HG02610 (cell line): ENCODE results near the gene FNDC3A.
"Not testable (repeated sequence)": the region's sequence is repeated elsewhere in the genome, so short reads cannot be mapped to it uniquely, and the experiment has no call there.

Experiments used
- ATAC-seq: cut with Tn5 transposase; IDR thresholded peaks from one replicate; pipeline ENCODE4 v1.9.1; 2021; ENCODE audit warnings: mild to moderate bottlenecking, moderate library complexity; ENCODE audit not compliant: unreplicated experiment

The FNDC3A gene

GRCh38 chr13:49040872-49041271, 65.2 kb downstream of the FNDC3A start:
- no peak for ATAC-seq

GRCh38 chr13:49042476-49042875, 66.8 kb downstream of the FNDC3A start:
- no peak for ATAC-seq

GRCh38 chr13:49044008-49044407, 68.3 kb downstream of the FNDC3A start:
- no peak for ATAC-seq

GRCh38 chr13:49044836-49045235, 69.1 kb downstream of the FNDC3A start:
- ATAC-seq: no peak

GRCh38 chr13:49046002-49046401, 70.3 kb downstream of the FNDC3A start:
- no peak for ATAC-seq

GRCh38 chr13:49046519-49046918, 70.8 kb downstream of the FNDC3A start:
- ATAC-seq: no peak

- no peak for ATAC-seq
Observed at GRCh38 chr13:49052813-49053212, 77.1 kb downstream of the FNDC3A start.

GRCh38 chr13:49053215-49053614, 77.5 kb downstream of the FNDC3A start:
- ATAC-seq: no peak

GRCh38 chr13:49053906-49054305, 78.2 kb downstream of the FNDC3A start:
- no peak for ATAC-seq

- no peak for ATAC-seq
Observed at GRCh38 chr13:49055021-49055420, 79.3 kb downstream of the FNDC3A start.

- ATAC-seq: no peak
Observed at GRCh38 chr13:49057176-49057575, 81.5 kb downstream of the FNDC3A start.

- no peak for ATAC-seq
Observed at GRCh38 chr13:49058761-49059160, 83.0 kb downstream of the FNDC3A start.

GRCh38 chr13:49060678-49061387, 85.1 kb downstream of the FNDC3A start:
- no peak for ATAC-seq

- not testable (repeated sequence) for ATAC-seq
Observed at GRCh38 chr13:49061388-49061752, 85.7 kb downstream of the FNDC3A start.

- ATAC-seq: no peak
Observed at GRCh38 chr13:49062297-49062896, 86.7 kb downstream of the FNDC3A start.

- no peak for ATAC-seq
Observed at GRCh38 chr13:49063011-49063410, 87.3 kb downstream of the FNDC3A start.

- ATAC-seq: no peak
Observed at GRCh38 chr13:49063497-49063896, 87.8 kb downstream of the FNDC3A start.

- no peak for ATAC-seq
Observed at GRCh38 chr13:49064476-49064875, 88.8 kb downstream of the FNDC3A start.

GRCh38 chr13:49066856-49067255, 91.1 kb downstream of the FNDC3A start:
- no peak for ATAC-seq

- not testable (repeated sequence) for ATAC-seq
Observed at GRCh38 chr13:49068498-49068897, 92.8 kb downstream of the FNDC3A start.

- ATAC-seq: not testable (repeated sequence)
Observed at GRCh38 chr13:49070021-49070420, 94.3 kb downstream of the FNDC3A start.

GRCh38 chr13:49071341-49071937, 95.7 kb downstream of the FNDC3A start:
- ATAC-seq: no peak
